HG02610 (cell line): ENCODE measurements around the gene SFTA2.

ENCODE experiments used
- ATAC-seq: cut with Tn5 transposase; IDR thresholded peaks from one replicate; pipeline ENCODE4 v1.9.1; 2021; ENCODE audit warnings: mild to moderate bottlenecking, moderate library complexity; ENCODE audit not compliant: unreplicated experiment

The SFTA2 gene

GRCh38 chr6:30891816-30892538 lies 40.0 kb downstream of the SFTA2 start:
- ATAC-seq = no peak

- ATAC-seq = no peak
Measured at GRCh38 chr6:30891450-30891723, 40.6 kb downstream of the SFTA2 start.

- no peak for ATAC-seq
Measured at GRCh38 chr6:30890646-30891449, 41.1 kb downstream of the SFTA2 start.

GRCh38 chr6:30889921-30890645 lies 41.9 kb downstream of the SFTA2 start:
- ATAC-seq = no peak

- no peak for ATAC-seq
Measured at GRCh38 chr6:30889496-30889885, 42.5 kb downstream of the SFTA2 start.

GRCh38 chr6:30888816-30889495 lies 43.0 kb downstream of the SFTA2 start:
- no peak for ATAC-seq

- no peak for ATAC-seq
Measured at GRCh38 chr6:30887901-30888815, 43.8 kb downstream of the SFTA2 start.

GRCh38 chr6:30886897-30887255 lies 45.1 kb downstream of the SFTA2 start:
- ATAC-seq = no peak

GRCh38 chr6:30885999-30886896 lies 45.7 kb downstream of the SFTA2 start:
- no peak for ATAC-seq

GRCh38 chr6:30885481-30885998 lies 46.4 kb downstream of the SFTA2 start:
- no peak for ATAC-seq

GRCh38 chr6:30884521-30885480 lies 47.2 kb downstream of the SFTA2 start:
- peak; percentile 30 for ATAC-seq

- ATAC-seq = no peak
Measured at GRCh38 chr6:30883685-30884520, 48.1 kb downstream of the SFTA2 start, which contains the start of gene DDR1. TSS of gene DDR1 (plus strand) at chr6:30884519. CDS start at chr6:30888730, 4,211 bp downstream.

GRCh38 chr6:30882759-30883684 lies 48.9 kb downstream of the SFTA2 start:
- ATAC-seq = no peak

- ATAC-seq = no peak
Measured at GRCh38 chr6:30882204-30882758, 49.7 kb downstream of the SFTA2 start.

- ATAC-seq = no peak
Measured at GRCh38 chr6:30881392-30882203, 50.4 kb downstream of the SFTA2 start.
